ENCODE measurements around the gene S100A13.
"Not testable (repeated sequence)": the region's sequence is repeated elsewhere in the genome, so short reads cannot be mapped to it uniquely, and the experiment has no call there.

Gene S100A13

GRCh38 chr1:153577138-153577537 lies 50.2 kb downstream of the S100A13 start:
- H3K4me3 ChIP-seq (ENCODE audit: severe bottlenecking) = no peak overlapping the region
- ATAC-seq (ENCODE audit: low read depth) = no peak
- no peak overlapping the region for H3K27ac ChIP-seq (ENCODE audit: poor library complexity, severe bottlenecking)

GRCh38 chr1:153575497-153575896 lies 51.8 kb downstream of the S100A13 start:
- ATAC-seq (ENCODE audit: low read depth); H3K27me3 ChIP-seq (ENCODE audit: insufficient read depth, poor library complexity, severe bottlenecking); DNase-seq (ENCODE audit: low spot score); H3K9me3 ChIP-seq (ENCODE audit: severe bottlenecking); H3K4me3 ChIP-seq (ENCODE audit: severe bottlenecking); H3K36me3 ChIP-seq (ENCODE audit: low read depth); H3K27ac ChIP-seq (ENCODE audit: poor library complexity, severe bottlenecking): not testable (repeated sequence)
- peaks cover 16% of the 10 kb centered on the region for H3K4me1 ChIP-seq (ENCODE audit: insufficient read depth, poor library complexity, severe bottlenecking)

More at GRCh38 chr1:153577138-153577537, 50.2 kb downstream of the S100A13 start:
- no peak for TF ChIP-seq CTCF (IDR thresholded peaks at IDR 0.05; ENCODE audit: poor library complexity, severe bottlenecking)
- H3K27me3 ChIP-seq (ENCODE audit: insufficient read depth, poor library complexity, severe bottlenecking) = no peaks in the 10 kb centered on the region
- no peaks in the 10 kb centered on the region for H3K9me3 ChIP-seq (ENCODE audit: severe bottlenecking)
- no peaks in the 10 kb centered on the region for H3K36me3 ChIP-seq (ENCODE audit: low read depth)
- H3K4me1 ChIP-seq (ENCODE audit: insufficient read depth, poor library complexity, severe bottlenecking) = peaks cover 16% of the 10 kb centered on the region
- DNase-seq (ENCODE audit: low spot score) = no peak

GRCh38 chr1:153575081-153575491 lies 52.2 kb downstream of the S100A13 start:
- H3K4me3 ChIP-seq (ENCODE audit: severe bottlenecking); H3K27ac ChIP-seq (ENCODE audit: poor library complexity, severe bottlenecking); DNase-seq (ENCODE audit: low spot score); H3K27me3 ChIP-seq (ENCODE audit: insufficient read depth, poor library complexity, severe bottlenecking); H3K9me3 ChIP-seq (ENCODE audit: severe bottlenecking); ATAC-seq (ENCODE audit: low read depth); H3K36me3 ChIP-seq (ENCODE audit: low read depth): not testable (repeated sequence)
- peaks cover 16% of the 10 kb centered on the region for H3K4me1 ChIP-seq (ENCODE audit: insufficient read depth, poor library complexity, severe bottlenecking)

- no peaks in the 10 kb centered on the region for H3K9me3 ChIP-seq (ENCODE audit: severe bottlenecking)
- H3K4me1 ChIP-seq (ENCODE audit: insufficient read depth, poor library complexity, severe bottlenecking) = peaks cover 20% of the 10 kb centered on the region
- no peak for TF ChIP-seq CTCF (IDR thresholded peaks at IDR 0.05; ENCODE audit: poor library complexity, severe bottlenecking)
- H3K36me3 ChIP-seq (ENCODE audit: low read depth) = no peaks in the 10 kb centered on the region
- no peaks in the 10 kb centered on the region for H3K27me3 ChIP-seq (ENCODE audit: insufficient read depth, poor library complexity, severe bottlenecking)
- H3K4me3 ChIP-seq (ENCODE audit: severe bottlenecking) = no peak overlapping the region
- ATAC-seq (ENCODE audit: low read depth) (no peak), DNase-seq (ENCODE audit: low spot score) (no peak)
- peak overlapping the region; percentile 82 for H3K27ac ChIP-seq (ENCODE audit: poor library complexity, severe bottlenecking)
Observed at GRCh38 chr1:153573351-153573750, 54.0 kb downstream of the S100A13 start.

- no peaks in the 10 kb centered on the region for H3K9me3 ChIP-seq (ENCODE audit: severe bottlenecking)
- peak; percentile 98 for TF ChIP-seq CTCF (IDR thresholded peaks at IDR 0.05; ENCODE audit: poor library complexity, severe bottlenecking)
- peak; percentile 84 for DNase-seq (ENCODE audit: low spot score)
- H3K36me3 ChIP-seq (ENCODE audit: low read depth) = no peaks in the 10 kb centered on the region
- H3K4me1 ChIP-seq (ENCODE audit: insufficient read depth, poor library complexity, severe bottlenecking) = peaks cover 27% of the 10 kb centered on the region
- no peak overlapping the region for H3K4me3 ChIP-seq (ENCODE audit: severe bottlenecking)
- peak; percentile 73 for ATAC-seq (ENCODE audit: low read depth)
- no peaks in the 10 kb centered on the region for H3K27me3 ChIP-seq (ENCODE audit: insufficient read depth, poor library complexity, severe bottlenecking)
- H3K27ac ChIP-seq (ENCODE audit: poor library complexity, severe bottlenecking) = peak overlapping the region; percentile 82
Observed at GRCh38 chr1:153572569-153573015, 54.7 kb downstream of the S100A13 start.

GRCh38 chr1:153571706-153572105 lies 55.6 kb downstream of the S100A13 start:
- H3K27ac ChIP-seq (ENCODE audit: poor library complexity, severe bottlenecking) = peak overlapping the region; percentile 82
- H3K4me1 ChIP-seq (ENCODE audit: insufficient read depth, poor library complexity, severe bottlenecking) = peaks cover 36% of the 10 kb centered on the region
- H3K27me3 ChIP-seq (ENCODE audit: insufficient read depth, poor library complexity, severe bottlenecking) = no peaks in the 10 kb centered on the region
- ATAC-seq (ENCODE audit: low read depth) = no peak
- H3K9me3 ChIP-seq (ENCODE audit: severe bottlenecking) = no peaks in the 10 kb centered on the region
- H3K36me3 ChIP-seq (ENCODE audit: low read depth) = no peaks in the 10 kb centered on the region
- DNase-seq (ENCODE audit: low spot score) = no peak
- H3K4me3 ChIP-seq (ENCODE audit: severe bottlenecking) = no peak overlapping the region
- no peak for TF ChIP-seq CTCF (IDR thresholded peaks at IDR 0.05; ENCODE audit: poor library complexity, severe bottlenecking)

All from RWPE2 (cell line).